Fibroblast of lung (primary cell): ENCODE results near the gene DHRS11. TPM values are rescaled to one million over a fixed set of nuclear protein-coding genes. Genes with fewer than 3 reads are reported as not detected.

Experiments
- DNase-seq, 2 donors: peaks; one replicate each; pipeline versions ENCODE4 v3.0.0 to v3.0.0-alpha.2; 2010; ENCODE audit warnings: low read depth in 2 of 2
- H2AFZ ChIP-seq: 2 replicates; pipeline ENCODE4 v1.5.1; 2012; ENCODE audit warnings: low read length, control low read depth, inconsistent platforms
- H3K27ac ChIP-seq: 2 replicates; pipeline ENCODE4 v1.5.1; 2011; ENCODE audit warnings: low read length, control low read depth; ENCODE audit not compliant: insufficient read depth
- H3K27me3 ChIP-seq: 2 replicates; pipeline ENCODE4 v1.5.1; 2011; ENCODE audit warnings: mild to moderate bottlenecking, low read length; ENCODE audit not compliant: control insufficient read depth, insufficient read depth
- H3K36me3 ChIP-seq: 2 replicates; pipeline ENCODE4 v1.5.1; 2011; ENCODE audit warnings: low read length; ENCODE audit not compliant: control insufficient read depth, insufficient read depth
- H3K4me1 ChIP-seq: 2 replicates; pipeline ENCODE4 v1.5.1; 2011; ENCODE audit warnings: low read length; ENCODE audit not compliant: control insufficient read depth, insufficient read depth; ENCODE audit errors: extremely low read depth
- H3K4me2 ChIP-seq: 2 replicates; pipeline ENCODE4 v1.5.1; 2011; ENCODE audit warnings: low read length, control low read depth; ENCODE audit not compliant: insufficient read depth; ENCODE audit errors: extremely low read depth
- H3K4me3 ChIP-seq, 4 experiments: fragments of 200-600 bp in 1 of 4; sonication (generic) in 1 of 4; replicated peaks in 1 of 4; 2 replicates each; pipeline ENCODE4 v1.5.1; 2011 to 2016; ENCODE audit warnings: low read length in 4 of 4, low read depth in 3 of 4, mild to moderate bottlenecking in 3 of 4, control low read depth in 2 of 4, inconsistent platforms in 1 of 4, mixed read lengths in 1 of 4; ENCODE audit not compliant: insufficient read depth in 1 of 4; ENCODE audit errors: control extremely low read depth in 1 of 4
- H3K79me2 ChIP-seq: 2 replicates; pipeline ENCODE4 v1.5.1; 2012; ENCODE audit warnings: mild to moderate bottlenecking, low read length, inconsistent platforms; ENCODE audit not compliant: control insufficient read depth, insufficient read depth
- H3K9ac ChIP-seq: 2 replicates; pipeline ENCODE4 v1.5.1; 2011; ENCODE audit warnings: mild to moderate bottlenecking, low read length, control low read depth; ENCODE audit not compliant: insufficient read depth
- H3K9me3 ChIP-seq: 2 replicates; pipeline ENCODE4 v1.5.1; 2012; ENCODE audit warnings: low read depth, low read length; ENCODE audit not compliant: control insufficient read depth, insufficient read depth
- H4K20me1 ChIP-seq: 2 replicates; pipeline ENCODE4 v1.5.1; 2011; ENCODE audit warnings: low read length; ENCODE audit not compliant: control insufficient read depth, insufficient read depth; ENCODE audit errors: extremely low read depth
- CTCF ChIP-seq, 2 donors: IDR thresholded peaks in 1 of 2; conservative IDR thresholded peaks in 1 of 2; 1 replicate in 1 of 2; 2 replicates in 1 of 2; pipeline ENCODE4 v1.5.1; 2011 to 2012; ENCODE audit warnings: low read length in 2 of 2, control low read depth in 1 of 2, inconsistent platforms in 1 of 2, low read depth in 1 of 2, mild to moderate bottlenecking in 1 of 2
- EZH2 ChIP-seq: IDR thresholded peaks from 2 replicates; pipeline ENCODE4 v1.5.1; 2012; ENCODE audit warnings: low read length, control low read depth, mild to moderate bottlenecking; ENCODE audit errors: missing control alignments
- polyA plus RNA-seq, 2 donors: library from polyadenylated mRNA; depleted of rRNA in 1 of 2; stranded (reverse) in 1 of 2; unstranded in 1 of 2; fragments of >200 nt; gene quantifications; 2 replicates each; pipeline ENCODE4 v1.2.1, GENCODE V29; 2011 to 2012; ENCODE audit warnings: missing spikeins in 1 of 2
- total RNA-seq: library from RNA; depleted of rRNA; stranded (reverse); fragments of >200 nt; gene quantifications from 2 replicates; pipeline ENCODE4 v1.2.1, GENCODE V29; 2014

The DHRS11 gene
- total and polyA plus RNA-seq, 2 donors (not counting 1 experiment from before 2014, with no cell fraction given): 4.6 to 5.9 TPM

GRCh38 chr17:36546418-36547093, 45.1 kb upstream of the DHRS11 start:
- Histone ChIP-seq H3K27ac (peak overlapping the region; percentile 74), H3K9me3 (no peaks in the 10 kb centered on the region), H2AFZ (no peak overlapping the region), H3K27me3 (no peaks in the 10 kb centered on the region), H3K4me1 (no peaks in the 10 kb centered on the region), H3K36me3 (peaks cover 2% of the 10 kb centered on the region), H3K9ac (peak overlapping the region; percentile 87), H4K20me1 (no peaks in the 10 kb centered on the region), H3K4me2 (peak overlapping the region; percentile 98), H3K79me2 (peaks cover 78% of the 10 kb centered on the region), H3K4me3 (peak overlapping the region; percentile 69 to 100 (median 90))
- TF ChIP-seq EZH2 (no peak), CTCF (conservative IDR thresholded peaks at IDR 0.05 in 1 of 2, IDR thresholded peaks at IDR 0.05 in 1 of 2; ENCODE audit: low read depth in 1 of 2, low read length in 2 of 2) (no peak)
- DNase-seq: peak in 1 of 2 donors; percentile 6

- H3K27me3 ChIP-seq: no peaks in the 10 kb centered on the region
- TF ChIP-seq CTCF (conservative IDR thresholded peaks at IDR 0.05 in 1 of 2, IDR thresholded peaks at IDR 0.05 in 1 of 2; ENCODE audit: low read depth in 1 of 2, low read length in 2 of 2): no peak
- TF ChIP-seq EZH2: no peak
- no peak for DNase-seq
- H2AFZ ChIP-seq: no peak overlapping the region
- peak overlapping the region; percentile 98 for H3K4me2 ChIP-seq
- H3K27ac ChIP-seq: no peak overlapping the region
- no peak overlapping the region for H3K9ac ChIP-seq
- H4K20me1 ChIP-seq: peaks cover 2% of the 10 kb centered on the region
- H3K9me3 ChIP-seq: no peaks in the 10 kb centered on the region
- peaks cover 2% of the 10 kb centered on the region for H3K36me3 ChIP-seq
- peak overlapping the region; percentile 69 to 100 (median 90) for H3K4me3 ChIP-seq
- no peaks in the 10 kb centered on the region for H3K4me1 ChIP-seq
- peaks cover 85% of the 10 kb centered on the region for H3K79me2 ChIP-seq
Measured at GRCh38 chr17:36547776-36548175, 43.9 kb upstream of the DHRS11 start.

GRCh38 chr17:36550491-36551417, 40.9 kb upstream of the DHRS11 start:
- Histone ChIP-seq H3K4me3 (no peak overlapping the region), H3K36me3 (peaks cover 5% of the 10 kb centered on the region), H3K27me3 (no peaks in the 10 kb centered on the region), H3K27ac (no peak overlapping the region), H3K4me2 (no peak overlapping the region), H3K9me3 (no peaks in the 10 kb centered on the region), H3K9ac (no peak overlapping the region), H3K4me1 (no peaks in the 10 kb centered on the region), H4K20me1 (peaks cover 5% of the 10 kb centered on the region), H3K79me2 (peaks cover 98% of the 10 kb centered on the region), H2AFZ (no peak overlapping the region)
- TF ChIP-seq CTCF (conservative IDR thresholded peaks at IDR 0.05 in 1 of 2, IDR thresholded peaks at IDR 0.05 in 1 of 2; ENCODE audit: low read depth in 1 of 2, low read length in 2 of 2): no peak
- no peak for DNase-seq
